ENCODE data around the gene STON2.
A peak's percentile ranks its signal among the peaks of the same experiment; 100 is the strongest.

STON2 gene

GRCh38 chr14:81220830-81221578, 179.1 kb downstream of the STON2 start, which contains the start of gene GTF2A1:
Gene GTF2A1, minus strand, starts transcription at chr14:81220959. Its CDS starts 441 bp downstream, at chr14:81220518.
- peak; percentile 88 for DNase-seq (ENCODE audit: low spot score)

GRCh38 chr14:81220580-81220829, 179.6 kb downstream of the STON2 start:
- no peak for DNase-seq (ENCODE audit: low spot score)

- DNase-seq (ENCODE audit: low spot score), result peak; percentile 27
Observed at GRCh38 chr14:81219759-81220579, 180.2 kb downstream of the STON2 start.

- peak; percentile 83 for DNase-seq (ENCODE audit: low spot score)
Observed at GRCh38 chr14:81219210-81219758, 180.8 kb downstream of the STON2 start.

GRCh38 chr14:81211844-81212243, 188.3 kb downstream of the STON2 start:
- no peak for DNase-seq (ENCODE audit: low spot score)
